Body of pancreas (tissue), 4 donors: Measurements from ENCODE around the gene ENTPD6. TPM values are rescaled to one million over a fixed set of nuclear protein-coding genes. Genes with fewer than 3 reads are reported as not detected.

ENCODE experiments used
- ATAC-seq: fragments of 150-250 bp; one replicate; pipeline ENCODE4 v1.9.1; 2016
- DNase-seq, 4 donors: peaks; one replicate each; pipeline ENCODE4 v3.0.0-alpha.2; 2019
- H3K27ac ChIP-seq, 4 donors: fragments of 200-600 bp; sonication (generic); 1 replicate in 3 of 4; 2 replicates in 1 of 4; pipeline versions ENCODE4 v1.5.1 to v1.6.1; 2016 to 2019; ENCODE audit warnings: mild to moderate bottlenecking in 1 of 4, mixed read lengths in 1 of 4, moderate library complexity in 1 of 4
- H3K27me3 ChIP-seq, 2 donors: fragments of 200-600 bp; sonication (generic); one replicate each; pipeline ENCODE4 v1.6.0; 2016; ENCODE audit warnings: mild to moderate bottlenecking in 1 of 2
- H3K36me3 ChIP-seq, 2 donors: fragments of 200-600 bp; sonication (generic); replicated peaks in 1 of 2; 2 replicates each; pipeline ENCODE4 v1.5.1; 2016; ENCODE audit warnings: low read depth in 2 of 2; ENCODE audit not compliant: insufficient read depth in 1 of 2
- H3K4me1 ChIP-seq: fragments of 200-600 bp; sonication (generic); one replicate; pipeline ENCODE4 v1.6.0; 2016
- H3K4me3 ChIP-seq, 2 donors: fragments of 200-600 bp; sonication (generic); 1 replicate in 1 of 2; 2 replicates in 1 of 2; pipeline ENCODE4 v1.5.1; 2016 to 2019
- H3K9me3 ChIP-seq, 3 donors: fragments of 200-600 bp; sonication (generic); 1 replicate in 2 of 3; 2 replicates in 1 of 3; pipeline ENCODE4 v1.5.1; 2016
- POLR2A ChIP-seq, 3 donors: fragments of 450-650 bp; IDR thresholded peaks; one replicate each; pipeline ENCODE4 v1.6.1; 2016; ENCODE audit warnings: antibody characterized with exemption in 3 of 3, mild to moderate bottlenecking in 2 of 3
- WGBS, 2 donors: methylation state at CpG; one replicate each; pipeline ENCODE4 v1.1.5; 2017; 5-methylcytosine and 5-hydroxymethylcytosine counted together
- intact Hi-C: fragments of 100-400 bp; cut with DNase I; formaldehyde crosslinking; loops from one replicate; pipeline ENCODE4 v1.15.1; 2023
- total RNA-seq, 2 donors: library from RNA; depleted of rRNA; stranded (reverse); fragments of >200 nt; gene quantifications; one replicate each; pipeline ENCODE4 v1.1.0, GENCODE V29; 2016
- TF ChIP-seq, protein P1 (sequence below), 7 experiments: fragments of 450-650 bp in 4 of 7; fragments of 200-600 bp in 3 of 7; sonication (generic) in 3 of 7; IDR thresholded peaks; one replicate each; pipeline ENCODE4 v1.5.1; 2016 to 2019; ENCODE audit warnings: antibody characterized with exemption in 7 of 7

Gene ENTPD6
- total RNA-seq, 2 donors from 2014 or later: 59.9 to 79.8 TPM

- intact Hi-C loops: no loop called here
- Histone ChIP-seq H3K9me3 (no peaks in the 10 kb centered on the region), H3K4me1 (peaks cover 9% of the 10 kb centered on the region), H3K4me3 (no peak overlapping the region), H3K27me3 (no peaks in the 10 kb centered on the region), H3K27ac (no peak overlapping the region), H3K36me3 (no peaks in the 10 kb centered on the region)
- DNase-seq (no peak), ATAC-seq (no peak)
- TF ChIP-seq POLR2A (IDR thresholded peaks at IDR 0.05): no peak
- TF ChIP-seq, protein P1, sequence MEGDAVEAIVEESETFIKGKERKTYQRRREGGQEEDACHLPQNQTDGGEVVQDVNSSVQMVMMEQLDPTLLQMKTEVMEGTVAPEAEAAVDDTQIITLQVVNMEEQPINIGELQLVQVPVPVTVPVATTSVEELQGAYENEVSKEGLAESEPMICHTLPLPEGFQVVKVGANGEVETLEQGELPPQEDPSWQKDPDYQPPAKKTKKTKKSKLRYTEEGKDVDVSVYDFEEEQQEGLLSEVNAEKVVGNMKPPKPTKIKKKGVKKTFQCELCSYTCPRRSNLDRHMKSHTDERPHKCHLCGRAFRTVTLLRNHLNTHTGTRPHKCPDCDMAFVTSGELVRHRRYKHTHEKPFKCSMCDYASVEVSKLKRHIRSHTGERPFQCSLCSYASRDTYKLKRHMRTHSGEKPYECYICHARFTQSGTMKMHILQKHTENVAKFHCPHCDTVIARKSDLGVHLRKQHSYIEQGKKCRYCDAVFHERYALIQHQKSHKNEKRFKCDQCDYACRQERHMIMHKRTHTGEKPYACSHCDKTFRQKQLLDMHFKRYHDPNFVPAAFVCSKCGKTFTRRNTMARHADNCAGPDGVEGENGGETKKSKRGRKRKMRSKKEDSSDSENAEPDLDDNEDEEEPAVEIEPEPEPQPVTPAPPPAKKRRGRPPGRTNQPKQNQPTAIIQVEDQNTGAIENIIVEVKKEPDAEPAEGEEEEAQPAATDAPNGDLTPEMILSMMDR (IDR thresholded peaks at IDR 0.05): no peak
- WGBS, 2 donors: 83 to 89% methylated on average over 17 of the region's 17 CpGs
Measured at GRCh38 chr20:25148982-25149846, 46.3 kb upstream of the ENTPD6 start.

DNA sequence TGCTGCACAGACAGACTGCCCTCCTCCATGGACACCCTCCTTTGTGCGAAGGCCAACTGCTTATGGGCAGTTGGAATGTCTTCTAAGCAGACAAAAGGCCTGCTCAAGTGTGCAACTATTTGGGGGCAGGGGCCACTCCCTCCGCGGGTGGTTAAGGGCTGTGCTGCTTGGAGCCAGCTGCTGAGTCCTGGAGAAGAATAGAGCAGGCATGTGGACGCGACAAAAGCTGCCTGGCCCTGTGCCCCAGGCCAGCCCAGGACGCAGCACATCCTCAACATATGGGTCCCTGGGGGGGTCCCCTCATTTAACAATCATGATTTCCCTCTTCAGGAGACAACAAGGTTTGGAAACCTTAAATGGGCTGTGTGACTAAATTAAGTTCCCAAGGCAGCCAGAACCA is 45.5 kb upstream of the ENTPD6 start:
- no peak overlapping the region for H3K4me3 ChIP-seq
- H3K27ac ChIP-seq: no peak overlapping the region
- H3K36me3 ChIP-seq: no peaks in the 10 kb centered on the region
- peaks cover 9% of the 10 kb centered on the region for H3K4me1 ChIP-seq
- H3K27me3 ChIP-seq: no peaks in the 10 kb centered on the region
- 90 to 100% methylated on average over 1 to 6 of the region's 6 CpGs for WGBS, 2 donors
- H3K9me3 ChIP-seq: no peaks in the 10 kb centered on the region
- intact Hi-C loops: no loop called here
- no peak for ATAC-seq
- no peak for TF ChIP-seq POLR2A (IDR thresholded peaks at IDR 0.05)
- TF ChIP-seq, protein P1 (IDR thresholded peaks at IDR 0.05): no peak
- DNase-seq: no peak

- no peak for TF ChIP-seq POLR2A (IDR thresholded peaks at IDR 0.05)
- TF ChIP-seq, protein P1 (IDR thresholded peaks at IDR 0.05): no peak
- intact Hi-C loops: no loop called here
- H3K4me1 ChIP-seq: no peaks in the 10 kb centered on the region
- ATAC-seq: no peak
- DNase-seq: no peak
- no peak overlapping the region for H3K27ac ChIP-seq
- no peak overlapping the region for H3K4me3 ChIP-seq
- no peaks in the 10 kb centered on the region for H3K27me3 ChIP-seq
- WGBS, 2 donors: 100% methylated on average over 1 of the region's 1 CpG
- no peaks in the 10 kb centered on the region for H3K36me3 ChIP-seq
- no peaks in the 10 kb centered on the region for H3K9me3 ChIP-seq
Measured at GRCh38 chr20:25158043-25158442, 37.5 kb upstream of the ENTPD6 start.

GRCh38 chr20:25160467-25160866 is 35.0 kb upstream of the ENTPD6 start:
- no peaks in the 10 kb centered on the region for H3K36me3 ChIP-seq
- intact Hi-C loops: loop anchor here (10.0 kb wide), 1 partner anchor 76 kb away; the partner anchor contains the start of gene VSX1
- WGBS, 2 donors: 64 to 81% methylated on average over 3 of the region's 3 CpGs
- H3K4me1 ChIP-seq: no peaks in the 10 kb centered on the region
- no peak for ATAC-seq
- H3K9me3 ChIP-seq: no peaks in the 10 kb centered on the region
- no peak for TF ChIP-seq POLR2A (IDR thresholded peaks at IDR 0.05)
- TF ChIP-seq, protein P1 (IDR thresholded peaks at IDR 0.05): no peak
- H3K27ac ChIP-seq: no peak overlapping the region
- H3K4me3 ChIP-seq: no peak overlapping the region
- DNase-seq: no peak
- H3K27me3 ChIP-seq: no peaks in the 10 kb centered on the region
